Neural cell (in vitro differentiated cells): Measurements from ENCODE around the gene COASY. TPM values are rescaled to one million over a fixed set of nuclear protein-coding genes. Genes with fewer than 3 reads are reported as not detected.

ENCODE experiments used
- H2AFZ ChIP-seq: fragments of 200-600, 300-800 bp; sonication (generic), shearing (Covaris generic); 2 replicates; pipeline ENCODE4 v1.6.0; 2014; ENCODE audit warnings: low read depth, mild to moderate bottlenecking, antibody characterized with exemption, low read length, moderate library complexity
- H3F3A ChIP-seq: fragments of 200-600 bp; shearing (Covaris generic); 2 replicates; pipeline ENCODE4 v1.6.1; 2016; ENCODE audit warnings: mild to moderate bottlenecking, moderate library complexity, mixed read lengths, antibody characterized with exemption, low read length; ENCODE audit not compliant: insufficient read depth, poor library complexity, severe bottlenecking
- H3K27ac ChIP-seq: fragments of 200-600, 300-800 bp; sonication (generic), shearing (Covaris generic); 2 replicates; pipeline ENCODE4 v1.5.1; 2014; ENCODE audit warnings: mild to moderate bottlenecking, low read length, moderate library complexity
- H3K27me3 ChIP-seq: fragments of 300-800, 200-600 bp; sonication (generic), shearing (Covaris generic); 2 replicates; pipeline ENCODE4 v1.6.0; 2014; ENCODE audit warnings: mild to moderate bottlenecking, low read depth, low read length, moderate library complexity; ENCODE audit not compliant: insufficient read depth
- H3K36me3 ChIP-seq: fragments of 300-800, 200-600 bp; sonication (generic), shearing (Covaris generic); 2 replicates; pipeline ENCODE4 v1.5.1; 2014; ENCODE audit warnings: mild to moderate bottlenecking, antibody characterized with exemption, low read length, moderate library complexity; ENCODE audit not compliant: insufficient read depth
- H3K4me2 ChIP-seq: fragments of 300-800, 200-600 bp; sonication (generic), shearing (Covaris generic); 2 replicates; pipeline ENCODE4 v1.6.0; 2014; ENCODE audit warnings: mild to moderate bottlenecking, low read length
- H3K4me3 ChIP-seq: fragments of 300-800, 200-600 bp; sonication (generic), shearing (Covaris generic); 2 replicates; pipeline ENCODE4 v1.5.1; 2014; ENCODE audit warnings: mild to moderate bottlenecking, low read length, moderate library complexity
- H3K79me2 ChIP-seq: fragments of 200-600 bp; shearing (Covaris generic); replicated peaks from 2 replicates; pipeline ENCODE4 v1.6.0; 2014; ENCODE audit warnings: mild to moderate bottlenecking, low read length, moderate library complexity; ENCODE audit not compliant: insufficient read depth
- H3K9ac ChIP-seq: fragments of 300-800, 200-600 bp; sonication (generic), shearing (Covaris generic); 2 replicates; pipeline ENCODE4 v1.6.1; 2016; ENCODE audit warnings: mild to moderate bottlenecking, low read length, mixed read lengths
- H3K9me2 ChIP-seq: fragments of 200-600 bp; shearing (Covaris generic); 2 replicates; pipeline ENCODE4 v1.6.1; 2016; ENCODE audit warnings: mild to moderate bottlenecking, low read length, mixed read lengths; ENCODE audit not compliant: insufficient read depth
- H3K9me3 ChIP-seq: fragments of 200-600, 300-800 bp; sonication (generic), shearing (Covaris generic); 2 replicates; pipeline ENCODE4 v1.6.1; 2016; ENCODE audit warnings: mild to moderate bottlenecking, mixed run types, low read length, moderate library complexity, mixed read lengths
- H4K20me1 ChIP-seq: fragments of 200-600 bp; shearing (Covaris generic); 2 replicates; pipeline ENCODE4 v1.6.1; 2016; ENCODE audit warnings: mild to moderate bottlenecking, mixed run types; ENCODE audit not compliant: insufficient read depth
- EZH2 ChIP-seq: fragments of 200-600, 300-800 bp; shearing (Covaris generic), sonication (generic); IDR thresholded peaks from 2 replicates; pipeline ENCODE4 v1.6.1; 2014; ENCODE audit warnings: antibody characterized with exemption, low read length, borderline replicate concordance, mild to moderate bottlenecking; ENCODE audit not compliant: insufficient read depth, poor library complexity, severe bottlenecking
- MXI1 ChIP-seq: fragments of 450-650 bp; conservative IDR thresholded peaks from 2 replicates; pipeline ENCODE4 v1.6.1; 2014; ENCODE audit warnings: antibody characterized with exemption, mild to moderate bottlenecking; ENCODE audit not compliant: poor library complexity, severe bottlenecking
- POLR2AphosphoS5 ChIP-seq: IDR thresholded peaks from 2 replicates; pipeline ENCODE4 v1.6.1; 2012
- RAD21 ChIP-seq: fragments of 450-650 bp; conservative IDR thresholded peaks from 2 replicates; pipeline ENCODE4 v1.6.1; 2014; ENCODE audit warnings: antibody characterized with exemption, mild to moderate bottlenecking, moderate library complexity
- SMC3 ChIP-seq: fragments of 450-650 bp; conservative IDR thresholded peaks from 2 replicates; pipeline ENCODE4 v1.6.1; 2014; ENCODE audit warnings: antibody characterized with exemption, mild to moderate bottlenecking, moderate library complexity; ENCODE audit not compliant: poor library complexity
- TAF1 ChIP-seq: IDR thresholded peaks from 2 replicates; pipeline ENCODE4 v1.6.1; 2012; ENCODE audit warnings: low read depth
- polyA minus RNA-seq: library from RNA; depleted of rRNA, polyadenylated mRNA; stranded (reverse); fragments of >200 nt; gene quantifications from 2 replicates; pipeline ENCODE4 v1.2.3, GENCODE V29; 2014
- polyA plus RNA-seq: library from polyadenylated mRNA; depleted of rRNA; stranded (reverse); fragments of >200 nt; gene quantifications from 2 replicates; pipeline ENCODE4 v1.2.3, GENCODE V29; 2014
- TF ChIP-seq, protein P1 (sequence below): fragments of 450-650 bp; IDR thresholded peaks from 2 replicates; pipeline ENCODE4 v1.5.1; 2014; ENCODE audit warnings: antibody characterized with exemption, mild to moderate bottlenecking, moderate library complexity; ENCODE audit not compliant: poor library complexity, severe bottlenecking

COASY gene
- polyA plus RNA-seq, result 8.2 and 10.1 TPM in 2 replicates
- polyA minus RNA-seq, result 4.6 and 5.4 TPM in 2 replicates

DNA sequence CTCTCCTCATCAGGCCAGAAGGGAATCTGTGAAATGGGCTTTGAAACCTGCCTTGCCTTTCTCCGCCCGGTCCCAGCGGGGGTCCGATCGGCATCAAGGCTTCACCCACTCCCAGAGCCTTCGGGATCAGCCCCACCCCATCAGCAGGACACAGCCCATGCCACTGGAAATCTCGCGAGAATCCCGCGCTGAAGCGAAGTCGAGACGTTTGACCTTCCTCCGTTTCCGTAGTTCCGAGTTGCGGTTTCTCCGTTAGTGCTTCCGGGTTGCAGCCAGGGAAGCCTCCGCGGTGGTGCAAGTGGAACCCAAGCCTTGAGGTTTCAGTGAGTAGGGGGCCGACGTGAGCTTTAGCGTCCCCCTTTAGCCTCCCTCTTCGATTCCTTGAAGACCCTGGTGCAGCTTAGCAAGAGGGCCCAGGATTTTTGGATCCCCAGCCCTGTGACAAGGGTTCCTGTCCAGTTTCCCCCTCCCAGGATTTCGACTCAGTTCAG lies at the start of gene COASY:
COASY (plus strand) TSS at position 252 of the 491 bp plus-strand sequence. CDS start 475 bp downstream, outside the sequence.
- Histone ChIP-seq H3K36me3 (no peaks in the 10 kb centered on the region), H3K27me3 (no peaks in the 10 kb centered on the region), H3K9me2 (no peaks in the 10 kb centered on the region), H3K79me2 (peaks cover 10% of the 10 kb centered on the region), H3K9me3 (no peaks in the 10 kb centered on the region), H4K20me1 (no peaks in the 10 kb centered on the region), H3K27ac (peak within 1 kb of the TSS; percentile 81), H3K4me2 (peak within 1 kb of the TSS; percentile 76), H3F3A (no peaks in the 10 kb centered on the region), H3K9ac (peak within 1 kb of the TSS; percentile 84), H3K4me3 (peak within 1 kb of the TSS; percentile 93), H2AFZ (peak within 1 kb of the TSS; percentile 62)
- TF ChIP-seq POLR2AphosphoS5, result peak; percentile 86
- TF ChIP-seq TAF1, result peak; percentile 37
- TF ChIP-seq, protein P1, sequence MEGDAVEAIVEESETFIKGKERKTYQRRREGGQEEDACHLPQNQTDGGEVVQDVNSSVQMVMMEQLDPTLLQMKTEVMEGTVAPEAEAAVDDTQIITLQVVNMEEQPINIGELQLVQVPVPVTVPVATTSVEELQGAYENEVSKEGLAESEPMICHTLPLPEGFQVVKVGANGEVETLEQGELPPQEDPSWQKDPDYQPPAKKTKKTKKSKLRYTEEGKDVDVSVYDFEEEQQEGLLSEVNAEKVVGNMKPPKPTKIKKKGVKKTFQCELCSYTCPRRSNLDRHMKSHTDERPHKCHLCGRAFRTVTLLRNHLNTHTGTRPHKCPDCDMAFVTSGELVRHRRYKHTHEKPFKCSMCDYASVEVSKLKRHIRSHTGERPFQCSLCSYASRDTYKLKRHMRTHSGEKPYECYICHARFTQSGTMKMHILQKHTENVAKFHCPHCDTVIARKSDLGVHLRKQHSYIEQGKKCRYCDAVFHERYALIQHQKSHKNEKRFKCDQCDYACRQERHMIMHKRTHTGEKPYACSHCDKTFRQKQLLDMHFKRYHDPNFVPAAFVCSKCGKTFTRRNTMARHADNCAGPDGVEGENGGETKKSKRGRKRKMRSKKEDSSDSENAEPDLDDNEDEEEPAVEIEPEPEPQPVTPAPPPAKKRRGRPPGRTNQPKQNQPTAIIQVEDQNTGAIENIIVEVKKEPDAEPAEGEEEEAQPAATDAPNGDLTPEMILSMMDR, result no peak
- peak; percentile 20 for TF ChIP-seq SMC3
- TF ChIP-seq MXI1, result peak; percentile 77
- TF ChIP-seq RAD21, result no peak

DNA sequence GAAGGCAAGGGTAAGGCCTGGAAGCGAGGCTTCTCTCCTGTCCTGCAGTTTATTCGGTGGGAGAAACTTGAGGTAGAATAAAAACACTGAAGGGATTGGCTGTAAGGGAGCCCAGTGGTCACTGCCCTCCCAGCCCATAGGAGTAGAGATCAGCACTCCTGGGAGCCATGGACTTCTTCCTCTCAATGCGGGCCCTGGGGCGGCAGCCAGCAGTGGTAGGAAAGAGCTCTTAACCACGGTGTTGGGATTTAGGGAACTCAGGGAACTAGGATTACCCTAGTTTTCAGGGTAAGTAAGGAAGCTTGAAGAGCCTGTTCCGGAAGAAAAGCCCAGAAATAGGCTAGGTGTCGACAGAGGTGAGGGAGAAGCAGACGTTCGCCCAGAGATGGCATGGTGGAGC lies 49.7 kb upstream of the COASY start:
- Histone ChIP-seq H3K36me3 (peaks cover 10% of the 10 kb centered on the region), H3F3A (no peaks in the 10 kb centered on the region), H3K9ac (no peak overlapping the region), H3K27me3 (no peaks in the 10 kb centered on the region), H3K4me3 (no peak overlapping the region), H3K27ac (no peak overlapping the region), H3K9me3 (no peaks in the 10 kb centered on the region), H3K79me2 (no peaks in the 10 kb centered on the region), H2AFZ (no peak overlapping the region), H3K9me2 (no peaks in the 10 kb centered on the region), H4K20me1 (no peaks in the 10 kb centered on the region), H3K4me2 (no peak overlapping the region)
- TF ChIP-seq, protein P1, result no peak

DNA sequence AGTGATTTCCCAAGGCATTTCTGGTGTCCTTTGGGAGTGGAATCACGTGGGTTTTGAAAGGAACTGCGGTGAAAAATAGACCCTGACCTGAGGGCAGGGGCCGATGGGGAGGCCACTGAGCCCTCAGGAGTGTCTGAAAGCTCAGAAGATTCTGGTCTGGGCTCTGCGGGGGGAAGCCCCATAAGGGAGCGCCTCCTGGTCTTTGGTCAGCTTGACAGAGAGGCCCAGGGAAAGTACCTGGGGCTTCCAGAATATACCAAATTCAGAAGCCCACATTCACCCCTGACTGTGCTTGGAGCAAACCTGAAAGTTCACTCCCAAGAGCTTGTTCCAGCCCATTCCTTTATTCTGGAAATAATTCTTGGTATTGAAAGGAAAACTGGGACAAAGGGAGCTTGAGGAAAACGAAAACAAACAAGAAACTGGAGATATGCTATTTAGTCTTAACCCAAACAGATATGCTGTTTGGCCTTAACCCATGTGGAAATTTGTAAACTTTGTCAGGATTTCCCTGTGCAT lies 49.2 kb upstream of the COASY start:
- Histone ChIP-seq H3F3A (no peaks in the 10 kb centered on the region), H3K27me3 (no peaks in the 10 kb centered on the region), H3K9me2 (no peaks in the 10 kb centered on the region), H3K9ac (no peak overlapping the region), H3K79me2 (no peaks in the 10 kb centered on the region), H3K4me2 (no peak overlapping the region), H3K36me3 (peaks cover 10% of the 10 kb centered on the region), H3K9me3 (no peaks in the 10 kb centered on the region), H4K20me1 (no peaks in the 10 kb centered on the region), H2AFZ (no peak overlapping the region), H3K27ac (no peak overlapping the region), H3K4me3 (no peak overlapping the region)
- TF ChIP-seq RAD21 (no peak), EZH2 (no peak), POLR2AphosphoS5 (no peak)
- TF ChIP-seq, protein P1, result no peak
